C4-2B (cell line): ENCODE results near the gene NR2F1-AS1.

Experiments
- H3K27ac ChIP-seq: fragments of 450-650 bp; 2 replicates; pipeline ENCODE4 v1.5.1; 2017
- CTCF ChIP-seq: fragments of 450-650 bp; conservative IDR thresholded peaks from 2 replicates; pipeline ENCODE4 v1.5.1; 2017; ENCODE audit warnings: mild to moderate bottlenecking
- ZFX ChIP-seq: fragments of 450-650 bp; IDR thresholded peaks from 2 replicates; pipeline ENCODE4 v1.6.1; 2017

Gene NR2F1-AS1

GRCh38 chr5:93577854-93578812 is 2.9 kb downstream of the NR2F1-AS1 start:
- no peak overlapping the region for H3K27ac ChIP-seq
- TF ChIP-seq ZFX: no peak
- no peak for TF ChIP-seq CTCF

GRCh38 chr5:93576994-93577853 is 3.8 kb downstream of the NR2F1-AS1 start:
- H3K27ac ChIP-seq: no peak overlapping the region; the same call in 1 of the 2 replicates
- TF ChIP-seq ZFX: no peak
- no peak for TF ChIP-seq CTCF

GRCh38 chr5:93575461-93576414 is 5.3 kb downstream of the NR2F1-AS1 start:
- TF ChIP-seq ZFX (no peak), CTCF (no peak)
- no peak overlapping the region for H3K27ac ChIP-seq

GRCh38 chr5:93574491-93575305 is 6.3 kb downstream of the NR2F1-AS1 start:
- no peak overlapping the region for H3K27ac ChIP-seq
- TF ChIP-seq ZFX (no peak), CTCF (no peak)

GRCh38 chr5:93573354-93574351 is 7.4 kb downstream of the NR2F1-AS1 start:
- H3K27ac ChIP-seq: no peak overlapping the region
- TF ChIP-seq CTCF: no peak
- no peak for TF ChIP-seq ZFX
